ENCODE measurements around the gene PLEK2. TPM values are rescaled to one million over a fixed set of nuclear protein-coding genes. Genes with fewer than 3 reads are reported as not detected.

PLEK2 gene
- total RNA-seq, 1 experiment from 2014 or later = 9.1 TPM

- Histone ChIP-seq H3K27me3 (ENCODE audit: control insufficient read depth, insufficient read depth, low read length) (no peaks in the 10 kb centered on the region), H3K4me3 (ENCODE audit: low read depth in 2 of 2, low read length in 2 of 2) (no peak overlapping the region), H3K36me3 (ENCODE audit: control insufficient read depth, insufficient read depth, low read length) (no peaks in the 10 kb centered on the region), H3K27ac (ENCODE audit: low read length) (no peak overlapping the region), H3K9me3 (ENCODE audit: control insufficient read depth, insufficient read depth, low read depth, low read length) (no peaks in the 10 kb centered on the region), H3K4me1 (ENCODE audit: control insufficient read depth, insufficient read depth, low read length) (no peaks in the 10 kb centered on the region)
- in situ Hi-C loops (cut with HindIII; ENCODE audit: low pct_unique_long_range_greater_than_20kb, low sequenced_read_pairs) = no loop called here
- POLR2A ChIA-PET = no interaction called here
- no peak for DNase-seq (ENCODE audit: low read depth, low spot score)
- intact Hi-C loops (cut with micrococcal nuclease; ENCODE audit: unreplicated experiment) = no loop called here
- BruUV-seq (replicated peaks) = no TSS peak
- ATAC-seq = no peak
- CTCF ChIA-PET = interaction anchor here (0.8 to 1.0 kb wide), 2 partner anchors 91 to 268 kb away, joined by 3 to 4 read pairs; no protein-coding TSS in a partner anchor
- TF ChIP-seq SIN3A (IDR thresholded peaks at IDR 0.05; ENCODE audit: borderline replicate concordance, insufficient read depth, low read depth, low read length) (no peak), REST (IDR thresholded peaks at IDR 0.05; ENCODE audit: insufficient read depth in 1 of 2, low read depth in 2 of 2, low read length in 1 of 2) (no peak)
Measured at GRCh38 chr14:67435603-67436002, 23.6 kb upstream of the PLEK2 start.

GRCh38 chr14:67432050-67432564, 20.1 kb upstream of the PLEK2 start:
- no peak for DNase-seq (ENCODE audit: low read depth, low spot score)
- ChIA-PET POLR2A (no interaction called here), CTCF (interaction anchor here (0.9 kb wide), 1 partner anchor 15 kb away, joined by 3 read pairs; no protein-coding TSS in a partner anchor)
- Histone ChIP-seq H3K9me3 (ENCODE audit: control insufficient read depth, insufficient read depth, low read depth, low read length) (no peaks in the 10 kb centered on the region), H3K27me3 (ENCODE audit: control insufficient read depth, insufficient read depth, low read length) (no peaks in the 10 kb centered on the region), H3K36me3 (ENCODE audit: control insufficient read depth, insufficient read depth, low read length) (no peaks in the 10 kb centered on the region), H3K27ac (ENCODE audit: low read length) (no peak overlapping the region), H3K4me1 (ENCODE audit: control insufficient read depth, insufficient read depth, low read length) (peaks cover 7% of the 10 kb centered on the region), H3K4me3 (ENCODE audit: low read depth in 2 of 2, low read length in 2 of 2) (no peak overlapping the region)
- BruUV-seq (replicated peaks) = no TSS peak
- TF ChIP-seq TCF7L2 (IDR thresholded peaks at IDR 0.05; ENCODE audit: low read depth, low read length) (no peak), CTCF (IDR thresholded peaks at IDR 0.05) (no peak), SIN3A (IDR thresholded peaks at IDR 0.05; ENCODE audit: borderline replicate concordance, insufficient read depth, low read depth, low read length) (no peak), POLR2AphosphoS5 (IDR thresholded peaks at IDR 0.05; ENCODE audit: low read depth, low read length) (no peak), REST (IDR thresholded peaks at IDR 0.05; ENCODE audit: insufficient read depth in 1 of 2, low read depth in 2 of 2, low read length in 1 of 2) (no peak)
- ATAC-seq = no peak
- in situ Hi-C loops (cut with HindIII; ENCODE audit: low pct_unique_long_range_greater_than_20kb, low sequenced_read_pairs) (no loop called here), intact Hi-C loops (cut with micrococcal nuclease; ENCODE audit: unreplicated experiment) (no loop called here)

All from Panc1 (cell line).